GM19238 (cell line): ENCODE measurements around the gene SHKBP1.
A peak's percentile ranks its signal among the peaks of the same experiment; 100 is the strongest.

Source experiments
- DNase-seq: peaks from one replicate; pipeline ENCODE4 v3.0.0; 2011; ENCODE audit warnings: low spot score; ENCODE audit not compliant: insufficient read length

The SHKBP1 gene

GRCh38 chr19:40599902-40600569 lies 23.4 kb downstream of the SHKBP1 start:
- DNase-seq: no peak

- no peak for DNase-seq
These were observed 24.0 kb downstream of the SHKBP1 start for GRCh38 chr19:40600570-40601133.

- no peak for DNase-seq
These were observed 24.7 kb downstream of the SHKBP1 start, which contains the start of gene LTBP4 for GRCh38 chr19:40601134-40601974. Gene LTBP4 (plus strand): TSS chr19:40601369. CDS start chr19:40601388, 19 bp downstream.

GRCh38 chr19:40603071-40603388 lies 26.4 kb downstream of the SHKBP1 start:
- no peak for DNase-seq

GRCh38 chr19:40603389-40604170 lies 26.9 kb downstream of the SHKBP1 start:
- DNase-seq: peak; percentile 96

- DNase-seq: no peak
These were observed 27.5 kb downstream of the SHKBP1 start for GRCh38 chr19:40604171-40604646.

- DNase-seq: no peak
These were observed 28.1 kb downstream of the SHKBP1 start for GRCh38 chr19:40604647-40605215.

- DNase-seq: peak; percentile 71
These were observed 28.7 kb downstream of the SHKBP1 start for GRCh38 chr19:40605216-40605971.

- no peak for DNase-seq
These were observed 30.9 kb downstream of the SHKBP1 start for GRCh38 chr19:40607311-40608239.

GRCh38 chr19:40608240-40608621 lies 31.6 kb downstream of the SHKBP1 start:
- DNase-seq: no peak

- DNase-seq: no peak
These were observed 32.3 kb downstream of the SHKBP1 start for GRCh38 chr19:40608957-40609356.

- DNase-seq: peak; percentile 92
These were observed 33.1 kb downstream of the SHKBP1 start for GRCh38 chr19:40609561-40610395.

- no peak for DNase-seq
These were observed 33.9 kb downstream of the SHKBP1 start for GRCh38 chr19:40610396-40611064.

GRCh38 chr19:40611096-40611495 lies 34.4 kb downstream of the SHKBP1 start:
- DNase-seq: no peak

- no peak for DNase-seq
These were observed 35.4 kb downstream of the SHKBP1 start for GRCh38 chr19:40611900-40612698.

- peak; percentile 69 for DNase-seq
These were observed 36.4 kb downstream of the SHKBP1 start for GRCh38 chr19:40612831-40613689.
